Stomach (tissue), 4 donors: ENCODE measurements around the gene TCF3.

Experiments
- CTCF ChIP-seq, 7 experiments: fragments of 450-650 bp in 4 of 7; fragments of 200-600 bp in 3 of 7; sonication (generic) in 3 of 7; IDR thresholded peaks; one replicate each; pipeline ENCODE4 v1.5.1; 2016 to 2019; ENCODE audit warnings: antibody characterized with exemption in 7 of 7, control low read depth in 2 of 7, mild to moderate bottlenecking in 1 of 7
- EP300 ChIP-seq: sonication (generic); formaldehyde crosslinking; IDR thresholded peaks from one replicate; pipeline ENCODE4 v1.6.1; 2017; ENCODE audit warnings: antibody characterized with exemption
- POLR2AphosphoS5 ChIP-seq, 3 donors: sonication (generic); formaldehyde crosslinking; IDR thresholded peaks; one replicate each; pipeline ENCODE4 v1.6.1; 2016; ENCODE audit warnings: antibody characterized with exemption in 3 of 3

GRCh38 chr19:1619703-1620102, 32.7 kb downstream of the TCF3 start:
- TF ChIP-seq CTCF (IDR thresholded peaks at IDR 0.05): no peak
- no peak for TF ChIP-seq EP300
- TF ChIP-seq POLR2AphosphoS5 (IDR thresholded peaks at IDR 0.05): no peak
